T-helper 17 cell (primary cell): ENCODE measurements around the gene NFS1. TPM values are rescaled to one million over a fixed set of nuclear protein-coding genes. Genes with fewer than 3 reads are reported as not detected.
A peak's percentile ranks its signal among the peaks of the same experiment; 100 is the strongest.
"Not testable (repeated sequence)": the region's sequence is repeated elsewhere in the genome, so short reads cannot be mapped to it uniquely, and the experiment has no call there.

Experiments used
- ATAC-seq: fragments of 150-1000 bp; cut with Tn5 transposase; 2 replicates; pipeline ENCODE4 v1.10.0; 2021; ENCODE audit warnings: mild to moderate bottlenecking, moderate library complexity
- DNase-seq, 3 donors: peaks; one replicate each; pipeline versions ENCODE4 v3.0.0 to v3.0.0-alpha.2; 2020 to 2021
- H3K9me3 ChIP-seq: one replicate; pipeline ENCODE4 v1.7.0; 2013; ENCODE audit warnings: low read length, mild to moderate bottlenecking; ENCODE audit not compliant: control insufficient read depth, poor library complexity, severe bottlenecking
- H3K27ac Mint-ChIP-seq: one replicate; pipeline ENCODE4 v1.8.0; 2022; ENCODE audit warnings: mild to moderate bottlenecking, moderate library complexity, mixed read lengths
- H3K27me3 Mint-ChIP-seq: one replicate; pipeline ENCODE4 v1.8.0; 2022; ENCODE audit warnings: mixed read lengths
- H3K36me3 Mint-ChIP-seq: one replicate; pipeline ENCODE4 v1.8.0; 2022; ENCODE audit warnings: low read depth, mixed read lengths
- H3K4me1 Mint-ChIP-seq: one replicate; pipeline ENCODE4 v1.8.0; 2022; ENCODE audit warnings: mild to moderate bottlenecking, mixed read lengths
- H3K4me3 Mint-ChIP-seq: one replicate; pipeline ENCODE4 v1.8.0; 2022; ENCODE audit warnings: mild to moderate bottlenecking, moderate library complexity, mixed read lengths
- total RNA-seq, 4 donors: library from RNA in 2 of 4; stranded (reverse) in 2 of 4; gene quantifications; one replicate each; pipeline ENCODE4 v1.2.3 and lab custom pipeline; 2022 to 2026

NFS1 gene
- total RNA-seq, 2 donors from 2014 or later, result 16.8 to 19.4 TPM

- peak in 1 of 3 donors; percentile 16 for DNase-seq
- no peaks in the 10 kb centered on the region for H3K27me3 Mint-ChIP-seq
- peaks cover 33% of the 10 kb centered on the region for H3K4me1 Mint-ChIP-seq
Measured at GRCh38 chr20:35698298-35699126, 640 bp downstream of the NFS1 start.

GRCh38 chr20:35697696-35698297, 1.4 kb downstream of the NFS1 start:
- H3K9me3 ChIP-seq, result no peaks in the 10 kb centered on the region
- Mint-ChIP-seq H3K27me3 (no peaks in the 10 kb centered on the region), H3K27ac (peak overlapping the region; percentile 97), H3K36me3 (peaks cover 10% of the 10 kb centered on the region), H3K4me1 (peaks cover 32% of the 10 kb centered on the region), H3K4me3 (peak overlapping the region; percentile 99)
- DNase-seq, result no peak
- ATAC-seq, result no peak

More at GRCh38 chr20:35698298-35699126, 640 bp downstream of the NFS1 start:
- ATAC-seq, result peak; percentile 24
- H3K9me3 ChIP-seq, result no peaks in the 10 kb centered on the region
- Mint-ChIP-seq H3K4me3 (peak overlapping the region; percentile 99), H3K36me3 (peaks cover 10% of the 10 kb centered on the region), H3K27ac (peak overlapping the region; percentile 97)

GRCh38 chr20:35695978-35696377, 3.2 kb downstream of the NFS1 start:
- Mint-ChIP-seq H3K27me3 (no peaks in the 10 kb centered on the region), H3K4me3 (no peak overlapping the region), H3K4me1 (peaks cover 30% of the 10 kb centered on the region), H3K27ac (peak overlapping the region; percentile 4), H3K36me3 (peaks cover 10% of the 10 kb centered on the region)
- DNase-seq (no peak), ATAC-seq (no peak)
- H3K9me3 ChIP-seq, result no peaks in the 10 kb centered on the region

GRCh38 chr20:35695245-35695749, 3.9 kb downstream of the NFS1 start:
- H3K27ac Mint-ChIP-seq, result peak overlapping the region; percentile 4
- peaks cover 10% of the 10 kb centered on the region for H3K36me3 Mint-ChIP-seq
- peaks cover 27% of the 10 kb centered on the region for H3K4me1 Mint-ChIP-seq
- no peaks in the 10 kb centered on the region for H3K27me3 Mint-ChIP-seq
- DNase-seq (no peak), ATAC-seq (no peak)
- H3K4me3 Mint-ChIP-seq, result no peak overlapping the region
- H3K9me3 ChIP-seq, result no peaks in the 10 kb centered on the region

GRCh38 chr20:35690265-35690664, 8.9 kb downstream of the NFS1 start:
- Mint-ChIP-seq H3K36me3 (peaks cover 6% of the 10 kb centered on the region), H3K4me1 (peaks cover 3% of the 10 kb centered on the region), H3K4me3 (no peak overlapping the region), H3K27me3 (no peaks in the 10 kb centered on the region), H3K27ac (no peak overlapping the region)
- DNase-seq (no peak), ATAC-seq (no peak)
- no peaks in the 10 kb centered on the region for H3K9me3 ChIP-seq

GRCh38 chr20:35686872-35687271, 12.3 kb downstream of the NFS1 start:
- not testable (repeated sequence) for H3K27ac Mint-ChIP-seq, DNase-seq, H3K27me3 Mint-ChIP-seq, ATAC-seq, H3K4me3 Mint-ChIP-seq, H3K36me3 Mint-ChIP-seq, H3K4me1 Mint-ChIP-seq, H3K9me3 ChIP-seq

- H3K9me3 ChIP-seq, H3K4me1 Mint-ChIP-seq, DNase-seq, H3K27ac Mint-ChIP-seq, ATAC-seq, H3K4me3 Mint-ChIP-seq, H3K27me3 Mint-ChIP-seq, H3K36me3 Mint-ChIP-seq: not testable (repeated sequence)
Measured at GRCh38 chr20:35685368-35685767, 13.8 kb downstream of the NFS1 start.

- Mint-ChIP-seq H3K27me3 (no peaks in the 10 kb centered on the region), H3K27ac (no peak overlapping the region), H3K4me3 (no peak overlapping the region), H3K4me1 (no peaks in the 10 kb centered on the region), H3K36me3 (no peaks in the 10 kb centered on the region)
- no peaks in the 10 kb centered on the region for H3K9me3 ChIP-seq
- DNase-seq, result no peak
- ATAC-seq, result no peak
Measured at GRCh38 chr20:35681960-35682359, 17.2 kb downstream of the NFS1 start.

- Mint-ChIP-seq H3K4me1 (no peaks in the 10 kb centered on the region), H3K36me3 (peaks cover 2% of the 10 kb centered on the region), H3K4me3 (no peak overlapping the region), H3K27ac (no peak overlapping the region), H3K27me3 (no peaks in the 10 kb centered on the region)
- ATAC-seq (no peak), DNase-seq (no peak)
- H3K9me3 ChIP-seq, result no peaks in the 10 kb centered on the region
Measured at GRCh38 chr20:35680452-35681183, 18.5 kb downstream of the NFS1 start.

- no peak overlapping the region for H3K4me3 Mint-ChIP-seq
- DNase-seq (no peak), ATAC-seq (no peak)
- H3K4me1 Mint-ChIP-seq, result no peaks in the 10 kb centered on the region
- no peaks in the 10 kb centered on the region for H3K27me3 Mint-ChIP-seq
- no peaks in the 10 kb centered on the region for H3K9me3 ChIP-seq
- peak overlapping the region; percentile 29 for H3K27ac Mint-ChIP-seq
- H3K36me3 Mint-ChIP-seq, result peaks cover 7% of the 10 kb centered on the region
Measured at GRCh38 chr20:35674921-35675320, 24.2 kb downstream of the NFS1 start.

- peaks cover 7% of the 10 kb centered on the region for H3K36me3 Mint-ChIP-seq
Measured at GRCh38 chr20:35673884-35674283, 25.3 kb downstream of the NFS1 start.

GRCh38 chr20:35669681-35670080, 29.5 kb downstream of the NFS1 start:
- Mint-ChIP-seq H3K27me3 (no peaks in the 10 kb centered on the region), H3K4me1 (peaks cover 3% of the 10 kb centered on the region), H3K36me3 (peaks cover 5% of the 10 kb centered on the region), H3K27ac (peak overlapping the region; percentile 29), H3K4me3 (no peak overlapping the region)
- ATAC-seq (no peak), DNase-seq (no peak)
- H3K9me3 ChIP-seq, result no peaks in the 10 kb centered on the region

More at GRCh38 chr20:35673884-35674283, 25.3 kb downstream of the NFS1 start:
- H3K4me3 Mint-ChIP-seq, result no peak overlapping the region
- H3K27me3 Mint-ChIP-seq, result no peaks in the 10 kb centered on the region
- no peaks in the 10 kb centered on the region for H3K9me3 ChIP-seq
- H3K4me1 Mint-ChIP-seq, result no peaks in the 10 kb centered on the region
- ATAC-seq (no peak), DNase-seq (no peak)
- H3K27ac Mint-ChIP-seq, result no peak overlapping the region

- Mint-ChIP-seq H3K4me1 (peaks cover 4% of the 10 kb centered on the region), H3K27me3 (no peaks in the 10 kb centered on the region), H3K4me3 (no peak overlapping the region), H3K36me3 (peaks cover 5% of the 10 kb centered on the region), H3K27ac (peak overlapping the region; percentile 29)
- no peaks in the 10 kb centered on the region for H3K9me3 ChIP-seq
- DNase-seq, result no peak
- no peak for ATAC-seq
Measured at GRCh38 chr20:35669221-35669620, 29.9 kb downstream of the NFS1 start.
